Fibroblast of mammary gland (primary cell): ENCODE results near the gene CHD5.

Source experiments
- DNase-seq: peaks from one replicate; pipeline ENCODE4 v3.0.0-alpha.2; 2010; ENCODE audit warnings: low read depth
- H3K4me3 ChIP-seq: 2 replicates; pipeline ENCODE4 v1.5.1; 2011; ENCODE audit warnings: low read depth, mild to moderate bottlenecking, low read length, moderate library complexity; ENCODE audit not compliant: control insufficient read depth
- TF ChIP-seq, protein P1 (sequence below): conservative IDR thresholded peaks from 2 replicates; pipeline ENCODE4 v1.5.1; 2011; ENCODE audit warnings: low read depth, low read length, inconsistent platforms; ENCODE audit not compliant: control insufficient read depth, insufficient read depth

The CHD5 gene

DNA sequence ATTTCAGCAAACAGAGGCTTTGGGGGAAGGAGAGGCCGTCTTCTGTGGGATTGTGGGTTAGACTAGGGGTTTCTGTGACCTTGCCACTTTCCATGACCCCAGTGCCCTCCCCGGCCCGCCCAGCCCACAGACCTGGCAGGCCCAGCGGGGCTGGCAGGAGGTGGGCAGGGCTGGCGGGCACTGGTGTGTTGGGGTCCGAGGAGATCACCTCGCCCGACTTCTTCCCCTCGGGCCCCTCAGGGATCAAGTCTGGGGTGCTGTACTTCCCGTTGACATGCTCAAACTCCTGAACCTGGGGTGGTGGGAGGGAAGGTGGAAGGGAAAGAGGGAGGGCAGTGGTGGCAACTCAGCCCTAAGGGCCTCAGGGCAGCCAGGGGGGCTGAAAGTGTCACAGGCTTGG is 56.3 kb downstream of the CHD5 start:
- TF ChIP-seq, protein P1, sequence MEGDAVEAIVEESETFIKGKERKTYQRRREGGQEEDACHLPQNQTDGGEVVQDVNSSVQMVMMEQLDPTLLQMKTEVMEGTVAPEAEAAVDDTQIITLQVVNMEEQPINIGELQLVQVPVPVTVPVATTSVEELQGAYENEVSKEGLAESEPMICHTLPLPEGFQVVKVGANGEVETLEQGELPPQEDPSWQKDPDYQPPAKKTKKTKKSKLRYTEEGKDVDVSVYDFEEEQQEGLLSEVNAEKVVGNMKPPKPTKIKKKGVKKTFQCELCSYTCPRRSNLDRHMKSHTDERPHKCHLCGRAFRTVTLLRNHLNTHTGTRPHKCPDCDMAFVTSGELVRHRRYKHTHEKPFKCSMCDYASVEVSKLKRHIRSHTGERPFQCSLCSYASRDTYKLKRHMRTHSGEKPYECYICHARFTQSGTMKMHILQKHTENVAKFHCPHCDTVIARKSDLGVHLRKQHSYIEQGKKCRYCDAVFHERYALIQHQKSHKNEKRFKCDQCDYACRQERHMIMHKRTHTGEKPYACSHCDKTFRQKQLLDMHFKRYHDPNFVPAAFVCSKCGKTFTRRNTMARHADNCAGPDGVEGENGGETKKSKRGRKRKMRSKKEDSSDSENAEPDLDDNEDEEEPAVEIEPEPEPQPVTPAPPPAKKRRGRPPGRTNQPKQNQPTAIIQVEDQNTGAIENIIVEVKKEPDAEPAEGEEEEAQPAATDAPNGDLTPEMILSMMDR, result no peak
- H3K4me3 ChIP-seq, result no peak overlapping the region
- DNase-seq, result no peak

DNA sequence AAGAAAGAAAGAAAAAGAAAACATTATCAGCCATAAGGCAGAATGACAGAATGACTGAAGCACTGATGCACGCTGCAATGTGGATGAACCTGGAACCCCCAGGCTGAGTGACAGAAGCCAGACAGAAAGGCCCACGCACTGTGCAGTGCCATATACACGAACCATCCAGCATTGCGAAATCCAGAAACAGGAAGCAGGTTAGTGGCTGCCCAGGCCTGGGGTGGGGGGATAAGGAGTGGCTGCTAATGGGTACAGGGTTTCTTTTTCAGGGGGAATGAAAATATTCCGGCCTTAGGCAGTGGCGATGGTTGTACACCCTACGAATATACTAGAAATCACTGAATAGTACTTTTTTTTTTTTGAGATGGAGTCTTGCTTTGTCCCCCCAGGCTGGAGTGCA is 57.0 kb downstream of the CHD5 start:
- no peak overlapping the region for H3K4me3 ChIP-seq
- no peak for DNase-seq
- TF ChIP-seq, protein P1, result no peak

DNA sequence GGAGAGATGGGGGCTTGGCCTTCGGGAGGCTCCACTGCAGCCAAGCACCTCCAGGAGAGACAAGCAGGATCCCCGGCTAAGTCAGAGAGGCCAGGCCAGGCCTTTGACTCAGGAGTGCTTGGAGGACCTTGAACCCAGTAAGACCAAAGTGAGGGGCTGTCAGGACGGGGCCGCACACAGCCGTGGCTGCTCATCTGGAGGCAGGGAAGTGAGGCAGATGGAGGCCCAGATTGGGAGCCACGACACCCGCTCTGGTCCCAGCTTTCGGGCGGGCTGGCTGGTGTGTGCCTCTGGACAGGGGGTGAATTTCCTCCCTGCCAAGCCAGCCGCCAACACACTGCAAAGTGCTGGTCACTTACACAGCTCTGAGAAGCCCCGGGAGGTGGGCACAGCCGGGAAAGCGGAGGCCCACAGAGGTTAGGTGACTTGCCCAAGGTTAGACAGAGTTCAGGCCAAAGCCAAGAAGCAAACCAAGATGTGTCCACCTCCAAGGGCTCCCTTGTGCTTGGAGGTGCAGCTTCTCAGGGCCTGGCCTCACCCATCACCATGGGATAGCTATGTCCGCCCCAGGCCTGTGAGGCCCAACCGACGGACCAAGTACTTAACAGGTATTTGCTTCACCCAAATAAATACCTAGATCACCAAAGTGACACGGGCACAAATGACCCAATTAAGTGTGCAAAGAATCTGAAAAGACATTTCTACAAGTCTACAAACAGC is 58.3 kb downstream of the CHD5 start:
- DNase-seq, result no peak
- TF ChIP-seq, protein P1, result no peak
- H3K4me3 ChIP-seq, result no peak overlapping the region

DNA sequence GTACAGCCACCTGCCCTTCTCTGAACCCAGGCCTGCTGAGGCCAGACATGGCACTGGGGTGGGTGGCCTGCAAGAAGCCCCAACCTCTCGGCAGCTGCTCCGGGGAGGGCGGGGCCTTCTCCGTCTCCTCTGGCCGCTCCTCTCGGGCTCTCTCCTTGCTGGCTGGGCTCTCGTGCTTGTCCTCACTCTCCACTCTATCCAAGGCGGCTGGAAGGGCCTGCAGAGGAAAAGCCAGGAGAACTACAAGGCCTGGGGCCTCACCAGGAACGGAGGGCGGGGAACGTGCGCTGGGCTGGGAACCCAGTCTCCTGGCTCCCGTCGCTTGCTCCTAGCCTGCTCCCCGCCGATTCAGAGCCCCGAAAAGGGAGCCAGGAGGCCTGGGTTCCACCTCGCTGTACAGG is 59.1 kb downstream of the CHD5 start:
- no peak for DNase-seq
- H3K4me3 ChIP-seq, result no peak overlapping the region
- TF ChIP-seq, protein P1, result no peak

DNA sequence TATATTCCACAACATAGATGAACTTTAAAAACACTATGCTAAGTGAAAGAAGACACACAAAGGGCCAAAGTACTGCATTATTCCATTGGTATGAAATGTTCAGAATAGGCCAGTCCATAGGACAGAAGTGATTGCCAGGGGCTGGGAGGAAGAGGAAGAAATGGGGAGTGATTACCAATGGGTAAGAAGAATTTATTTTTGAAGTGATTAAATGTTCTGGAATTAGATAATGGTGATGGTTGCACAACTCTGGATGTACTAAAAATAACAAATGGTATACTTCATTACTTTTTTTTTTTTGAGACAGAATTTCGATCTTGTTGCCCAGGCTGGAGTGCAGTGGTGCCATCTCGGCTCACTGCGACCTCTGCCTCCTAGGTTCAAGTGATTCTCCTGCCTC is 61.7 kb downstream of the CHD5 start:
- H3K4me3 ChIP-seq, result no peak overlapping the region
- TF ChIP-seq, protein P1, result no peak
- peak; percentile 46 for DNase-seq

DNA sequence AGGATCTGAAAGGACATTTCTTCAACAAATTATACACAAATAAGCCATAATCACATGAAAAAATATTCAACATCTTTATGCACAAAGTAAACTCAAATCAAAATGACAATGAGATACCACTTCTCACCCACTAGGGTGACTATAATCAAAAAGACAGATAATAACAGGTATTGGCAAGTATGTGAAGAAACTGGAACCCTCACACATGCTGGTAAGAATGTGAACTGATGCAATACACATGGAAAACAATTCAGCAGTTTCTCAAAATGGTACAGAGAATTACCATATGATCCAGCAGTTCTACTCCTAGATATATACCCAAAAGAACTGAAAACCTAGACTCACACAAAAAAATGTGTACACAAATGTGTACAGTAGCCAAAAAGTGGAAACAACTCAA is 62.5 kb downstream of the CHD5 start:
- no peak for DNase-seq
- TF ChIP-seq, protein P1, result no peak
- no peak overlapping the region for H3K4me3 ChIP-seq

DNA sequence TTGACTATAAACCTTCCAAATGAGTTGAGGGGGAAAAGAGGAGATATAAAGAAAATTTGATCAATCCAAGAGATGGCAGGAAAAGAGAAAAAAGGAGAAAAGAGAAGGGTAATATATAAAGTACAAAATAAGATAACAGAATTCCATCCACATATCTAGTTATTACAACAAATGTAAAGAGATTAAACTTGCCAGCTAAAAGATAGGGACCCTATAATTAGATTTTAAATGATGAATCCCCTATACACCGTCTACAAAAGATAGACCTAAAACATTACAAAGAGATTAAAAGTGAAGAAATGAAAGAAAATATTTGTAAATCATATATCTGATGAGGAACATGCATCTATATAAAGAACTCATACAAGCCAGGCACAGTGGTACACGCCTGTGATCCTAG is 63.1 kb downstream of the CHD5 start:
- H3K4me3 ChIP-seq, result no peak overlapping the region
- TF ChIP-seq, protein P1, result no peak
- DNase-seq, result no peak
